Skin of body (tissue), 2 donors: Measurements from ENCODE around the gene OTULIN. TPM values are rescaled to one million over a fixed set of nuclear protein-coding genes. Genes with fewer than 3 reads are reported as not detected.

Experiments used
- DNase-seq: peaks from one replicate; lab custom pipeline; 2025; lab: John Stamatoyannopoulos, UW
- total RNA-seq: library from RNA; depleted of rRNA; stranded (reverse); fragments of >200 nt; gene quantifications from one replicate; pipeline ENCODE4 v1.2.3, GENCODE V29; 2014

The OTULIN gene
- total RNA-seq, 1 donor from 2014 or later = 21.4 TPM

GRCh38 chr5:14718778-14719177 lies 54.3 kb downstream of the OTULIN start:
- no peak for DNase-seq

GRCh38 chr5:14720236-14720923 lies 55.9 kb downstream of the OTULIN start:
- no peak for DNase-seq

GRCh38 chr5:14721990-14722656 lies 57.6 kb downstream of the OTULIN start:
- DNase-seq = no peak

GRCh38 chr5:14722923-14723322 lies 58.4 kb downstream of the OTULIN start:
- no peak for DNase-seq

GRCh38 chr5:14723701-14724132 lies 59.2 kb downstream of the OTULIN start:
- no peak for DNase-seq

- no peak for DNase-seq
Measured at GRCh38 chr5:14724633-14725032, 60.1 kb downstream of the OTULIN start.

- no peak for DNase-seq
Measured at GRCh38 chr5:14726066-14726838, 61.7 kb downstream of the OTULIN start.

- peak; percentile 84 for DNase-seq
Measured at GRCh38 chr5:14727428-14727865, 62.9 kb downstream of the OTULIN start.

- no peak for DNase-seq
Measured at GRCh38 chr5:14727928-14728458, 63.5 kb downstream of the OTULIN start.

GRCh38 chr5:14728459-14728938 lies 64.0 kb downstream of the OTULIN start:
- no peak for DNase-seq

GRCh38 chr5:14729448-14730385 lies 65.2 kb downstream of the OTULIN start:
- DNase-seq = no peak

GRCh38 chr5:14730466-14730865 lies 65.9 kb downstream of the OTULIN start:
- DNase-seq = no peak

GRCh38 chr5:14730881-14731280 lies 66.4 kb downstream of the OTULIN start:
- DNase-seq = no peak

GRCh38 chr5:14732991-14733390 lies 68.5 kb downstream of the OTULIN start:
- DNase-seq = no peak

GRCh38 chr5:14733661-14734060 lies 69.1 kb downstream of the OTULIN start:
- DNase-seq = no peak

- no peak for DNase-seq
Measured at GRCh38 chr5:14734396-14734795, 69.9 kb downstream of the OTULIN start.

- no peak for DNase-seq
Measured at GRCh38 chr5:14735944-14736343, 71.4 kb downstream of the OTULIN start.

- no peak for DNase-seq
Measured at GRCh38 chr5:14737291-14737690, 72.8 kb downstream of the OTULIN start.

- DNase-seq = no peak
Measured at GRCh38 chr5:14738050-14738449, 73.5 kb downstream of the OTULIN start.

- no peak for DNase-seq
Measured at GRCh38 chr5:14739538-14739937, 75.0 kb downstream of the OTULIN start.

- no peak for DNase-seq
Measured at GRCh38 chr5:14739981-14740380, 75.5 kb downstream of the OTULIN start.
